GM12878 (cell line): ENCODE data around the gene DCST1. TPM values are rescaled to one million over a fixed set of nuclear protein-coding genes. Genes with fewer than 3 reads are reported as not detected.

Source experiments
- ATAC-seq: fragments of 200-7000 bp; cut with Tn5 transposase; 3 replicates; pipeline ENCODE4 v1.9.1; 2020; ENCODE audit warnings: mild to moderate bottlenecking, moderate library complexity
- BruUV-seq: library from RNA; stranded (reverse); fragments of 400-500 nt; replicated peaks from 2 replicates; lab custom pipeline; 2021; lab: Mats Ljungman, UMichigan
- CTCF ChIA-PET: fragments of 300-600 bp; sonication (Branson Sonifier 250); formaldehyde crosslinking; extraction: SDS; loops from one replicate; lab custom pipeline; 2021; ENCODE audit warnings: inconsistent platforms; lab: Yijun Ruan, JAX
- POLR2A ChIA-PET: fragments of 350-600 bp; formaldehyde crosslinking; extraction: SDS; loops from one replicate; lab custom pipeline; 2021; ENCODE audit warnings: inconsistent platforms; lab: Charles Lee
- RAD21 ChIA-PET: fragments of 300-600 bp; sonication (Branson Sonifier 250); formaldehyde crosslinking; loops from one replicate; lab custom pipeline; 2023; ENCODE audit warnings: antibody characterized with exemption; ENCODE audit not compliant: unreplicated experiment; lab: Charles Lee
- SMC1A ChIA-PET: fragments of 300-600 bp; sonication (Branson Sonifier 250); formaldehyde crosslinking; loops from one replicate; lab custom pipeline; 2023; ENCODE audit not compliant: unreplicated experiment, uncharacterized antibody; lab: Charles Lee
- DNase-seq: peaks from one replicate; pipeline ENCODE4 v3.0.0-alpha.2; 2011; ENCODE audit warnings: low read depth, low spot score
- FAIRE-seq: peaks from 3 replicates; lab custom pipeline; 2011; peaks lifted over from hg19 to GRCh38; lab: Jason Lieb, UNC
- H2AFZ ChIP-seq: 2 replicates; pipeline ENCODE4 v1.6.0; 2011; ENCODE audit warnings: low read depth, low read length, control low read depth; ENCODE audit not compliant: control insufficient read depth
- H3K27ac ChIP-seq: 2 replicates; pipeline ENCODE4 v1.5.1; 2011; ENCODE audit warnings: control low read depth; ENCODE audit not compliant: control insufficient read depth, insufficient read depth
- H3K27me3 ChIP-seq, 2 experiments: replicated peaks in 1 of 2; 2 replicates each; pipeline versions ENCODE4 v1.6.0 to v1.6.1; 2011; ENCODE audit warnings: low read length in 1 of 2; ENCODE audit not compliant: control insufficient read depth in 2 of 2, insufficient read depth in 2 of 2
- H3K36me3 ChIP-seq, 2 experiments: 2 replicates each; pipeline ENCODE4 v1.5.1; 2011; ENCODE audit warnings: low read length in 1 of 2; ENCODE audit not compliant: control insufficient read depth in 2 of 2, insufficient read depth in 2 of 2
- H3K4me1 ChIP-seq: 2 replicates; pipeline ENCODE4 v1.6.1; 2011; ENCODE audit warnings: mild to moderate bottlenecking, low read length, moderate library complexity, mixed read lengths; ENCODE audit not compliant: control insufficient read depth, insufficient read depth
- H3K4me2 ChIP-seq: 2 replicates; pipeline ENCODE4 v1.6.0; 2011; ENCODE audit warnings: control low read depth; ENCODE audit not compliant: control insufficient read depth, insufficient read depth
- H3K4me3 ChIP-seq: fragments of 200-600 bp; sonication (generic); 2 replicates; pipeline ENCODE4 v1.5.1; 2016
- H3K79me2 ChIP-seq: 2 replicates; pipeline ENCODE4 v1.6.0; 2011; ENCODE audit warnings: low read length; ENCODE audit not compliant: control insufficient read depth, insufficient read depth
- H3K9ac ChIP-seq: 2 replicates; pipeline ENCODE4 v1.8.0; 2011; ENCODE audit warnings: low read length, control low read depth, mixed read lengths; ENCODE audit not compliant: control insufficient read depth, insufficient read depth
- H3K9me3 ChIP-seq: replicated peaks from 3 replicates; pipeline ENCODE4 v1.5.1; 2011; ENCODE audit warnings: mild to moderate bottlenecking, low read length; ENCODE audit not compliant: control insufficient read depth, insufficient read depth
- H4K20me1 ChIP-seq: 2 replicates; pipeline ENCODE4 v1.6.0; 2011; ENCODE audit not compliant: control insufficient read depth, insufficient read depth
- HDAC6 ChIP-seq: fragments of 200-600 bp; sonication (generic); IDR thresholded peaks from one replicate; pipeline ENCODE4 v1.8.0; 2017; ENCODE audit warnings: antibody characterized with exemption; ENCODE audit not compliant: unreplicated experiment
- LARP7 ChIP-seq: fragments of 450-650 bp; IDR thresholded peaks from 2 replicates; pipeline ENCODE4 v1.6.1; 2017; ENCODE audit warnings: mild to moderate bottlenecking
- MEF2A ChIP-seq: IDR thresholded peaks from 2 replicates; pipeline ENCODE4 v1.6.1; 2011; ENCODE audit warnings: low read depth, mild to moderate bottlenecking, low read length, moderate library complexity; ENCODE audit not compliant: insufficient read depth
- MEF2B ChIP-seq: fragments of 450-650 bp; IDR thresholded peaks from 2 replicates; pipeline ENCODE4 v1.6.1; 2018; ENCODE audit warnings: mild to moderate bottlenecking, moderate library complexity; ENCODE audit not compliant: partially characterized antibody, poor library complexity, severe bottlenecking
- NR2F1 ChIP-seq: fragments of 450-650 bp; conservative IDR thresholded peaks from 2 replicates; pipeline ENCODE4 v1.6.1; 2017; ENCODE audit warnings: mild to moderate bottlenecking
- POLR2AphosphoS2 ChIP-seq: IDR thresholded peaks from 2 replicates; pipeline ENCODE4 v1.6.1; 2011; ENCODE audit warnings: low read depth, mild to moderate bottlenecking, low read length, improper control_type of control experiment, moderate library complexity
- SPI1 ChIP-seq: IDR thresholded peaks from 2 replicates; pipeline ENCODE4 v1.6.1; 2011; ENCODE audit warnings: low read depth, mild to moderate bottlenecking, low read length, moderate library complexity, borderline replicate concordance; ENCODE audit not compliant: insufficient read depth
- TCF7 ChIP-seq: IDR thresholded peaks from 2 replicates; pipeline ENCODE4 v1.6.1; 2014; ENCODE audit warnings: antibody characterized with exemption, borderline replicate concordance
- ZBED1 ChIP-seq: IDR thresholded peaks from 2 replicates; pipeline ENCODE4 v1.6.1; 2016; ENCODE audit warnings: borderline replicate concordance
- ZNF217 ChIP-seq: fragments of 450-650 bp; IDR thresholded peaks from 2 replicates; pipeline ENCODE4 v1.6.1; 2017; ENCODE audit warnings: antibody characterized with exemption, mild to moderate bottlenecking
- WGBS: methylation state at CpG from one replicate; pipeline ENCODE4 v1.1.6; 2016; ENCODE audit warnings: low lambda C conversion rate; ENCODE audit not compliant: insufficient replicate concordance, insufficient coverage; ENCODE audit errors: missing lambda C conversion rate; 5-methylcytosine and 5-hydroxymethylcytosine counted together
- in situ Hi-C: fragments of 300-500 bp; cut with MboI; formaldehyde crosslinking; loops from 9 replicates; pipeline ENCODE4 v1.14.3; 2018; ENCODE audit warnings: mixed read lengths
- intact Hi-C: fragments of 100-400 bp; cut with micrococcal nuclease; formaldehyde crosslinking; loops from one replicate; pipeline ENCODE4 v1.14.2; 2022; ENCODE audit not compliant: unreplicated experiment
- polyA plus RNA-seq, 11 experiments: library from polyadenylated mRNA; depleted of rRNA in 4 of 11; unstranded in 6 of 11; stranded (reverse) in 5 of 11; fragments of >200 nt; fragmentation: Nextera tagmentation in 4 of 11; fragmentation: Illumina TruSeq in 1 of 11; extraction: Ambion mirVana in 4 of 11; extraction: Trizol in 1 of 11; gene quantifications; 1 replicate in 1 of 11; 2 replicates in 10 of 11; pipeline versions ENCODE4 v1.2.1 to v1.2.3, GENCODE V29; 2011 to 2016; ENCODE audit warnings: inconsistent platforms in 2 of 11, missing spikeins in 2 of 11, low read depth in 1 of 11
- total RNA-seq, 4 experiments: library from RNA; depleted of rRNA in 3 of 4; stranded (reverse); fragments of >200 nt in 3 of 4; fragmentation: Illumina TruSeq in 1 of 4; extraction: Trizol in 1 of 4; gene quantifications; 2 replicates each; pipeline versions ENCODE4 v1.2.1 to v1.2.3, GENCODE V29; 2013 to 2021
- TF ChIP-seq, protein P1 (sequence below): fragments of 450-650 bp; IDR thresholded peaks from 2 replicates; pipeline ENCODE4 v1.6.1; 2017; ENCODE audit warnings: mild to moderate bottlenecking, low read depth, inconsistent platforms; ENCODE audit not compliant: poor library complexity, severe bottlenecking
- TF ChIP-seq, protein P2 (sequence below): IDR thresholded peaks from 2 replicates; pipeline ENCODE4 v1.6.1; 2012; ENCODE audit warnings: improper control_type of control experiment, low read depth, low read length; ENCODE audit not compliant: insufficient replicate concordance
- TF ChIP-seq, protein P3 (sequence below): fragments of 450-650 bp; IDR thresholded peaks from 2 replicates; pipeline ENCODE4 v1.6.1; 2016; ENCODE audit warnings: mild to moderate bottlenecking, moderate library complexity, borderline replicate concordance

The DCST1 gene
- total and polyA plus RNA-seq, 10 of the 15 experiments (the other 5 are each of a cell fraction or from before 2014, with no cell fraction given) = not detected

GRCh38 chr1:155094622-155094948, 61.0 kb downstream of the DCST1 start:
- no peak overlapping the region for H3K27ac ChIP-seq
- no peak for FAIRE-seq
- ChIA-PET POLR2A (no interaction called here), RAD21 (interaction anchor here (0.8 to 2.8 kb wide), 3 partner anchors 51 to 78 kb away, joined by 3 to 14 read pairs (median 6); partner anchors contain the start of genes KRTCAP2 and TRIM46), SMC1A (interaction anchor here (0.6 to 2.4 kb wide), 3 partner anchors 12 to 904 kb away, joined by 3 to 37 read pairs (median 5); no protein-coding TSS in a partner anchor), CTCF (interaction anchor here (0.8 to 6.6 kb wide), 13 partner anchors 8 to 99 kb away, joined by 3 to 89 read pairs (median 5); partner anchors contain the start of gene KRTCAP2)
- intact Hi-C loops = no loop called here
- no TSS peak for BruUV-seq
- H4K20me1 ChIP-seq = no peaks in the 10 kb centered on the region
- H3K4me2 ChIP-seq = no peak overlapping the region
- H3K79me2 ChIP-seq = no peaks in the 10 kb centered on the region
- H3K36me3 ChIP-seq = no peaks in the 10 kb centered on the region
- peaks cover 3% of the 10 kb centered on the region; the same call in 1 of the 2 replicates for H3K4me1 ChIP-seq
- H3K27me3 ChIP-seq = no peaks in the 10 kb centered on the region; a peak in 1 of 4 replicates
- no peak overlapping the region for H3K4me3 ChIP-seq
- no peak for DNase-seq
- no peak for ATAC-seq
- H2AFZ ChIP-seq = no peak overlapping the region
- in situ Hi-C loops = loop anchor here (5.0 kb wide), 1 partner anchor 73 kb away; no protein-coding TSS in a partner anchor
- WGBS = 62% methylated on average over 2 of the region's 2 CpGs
- no peaks in the 10 kb centered on the region for H3K9me3 ChIP-seq
- no peak overlapping the region for H3K9ac ChIP-seq
- no peak for TF ChIP-seq MEF2B
- no peak for TF ChIP-seq ZBED1
- TF ChIP-seq, protein P1, sequence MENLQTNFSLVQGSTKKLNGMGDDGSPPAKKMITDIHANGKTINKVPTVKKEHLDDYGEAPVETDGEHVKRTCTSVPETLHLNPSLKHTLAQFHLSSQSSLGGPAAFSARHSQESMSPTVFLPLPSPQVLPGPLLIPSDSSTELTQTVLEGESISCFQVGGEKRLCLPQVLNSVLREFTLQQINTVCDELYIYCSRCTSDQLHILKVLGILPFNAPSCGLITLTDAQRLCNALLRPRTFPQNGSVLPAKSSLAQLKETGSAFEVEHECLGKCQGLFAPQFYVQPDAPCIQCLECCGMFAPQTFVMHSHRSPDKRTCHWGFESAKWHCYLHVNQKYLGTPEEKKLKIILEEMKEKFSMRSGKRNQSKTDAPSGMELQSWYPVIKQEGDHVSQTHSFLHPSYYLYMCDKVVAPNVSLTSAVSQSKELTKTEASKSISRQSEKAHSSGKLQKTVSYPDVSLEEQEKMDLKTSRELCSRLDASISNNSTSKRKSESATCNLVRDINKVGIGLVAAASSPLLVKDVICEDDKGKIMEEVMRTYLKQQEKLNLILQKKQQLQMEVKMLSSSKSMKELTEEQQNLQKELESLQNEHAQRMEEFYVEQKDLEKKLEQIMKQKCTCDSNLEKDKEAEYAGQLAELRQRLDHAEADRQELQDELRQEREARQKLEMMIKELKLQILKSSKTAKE = no peak
- TF ChIP-seq, protein P2, sequence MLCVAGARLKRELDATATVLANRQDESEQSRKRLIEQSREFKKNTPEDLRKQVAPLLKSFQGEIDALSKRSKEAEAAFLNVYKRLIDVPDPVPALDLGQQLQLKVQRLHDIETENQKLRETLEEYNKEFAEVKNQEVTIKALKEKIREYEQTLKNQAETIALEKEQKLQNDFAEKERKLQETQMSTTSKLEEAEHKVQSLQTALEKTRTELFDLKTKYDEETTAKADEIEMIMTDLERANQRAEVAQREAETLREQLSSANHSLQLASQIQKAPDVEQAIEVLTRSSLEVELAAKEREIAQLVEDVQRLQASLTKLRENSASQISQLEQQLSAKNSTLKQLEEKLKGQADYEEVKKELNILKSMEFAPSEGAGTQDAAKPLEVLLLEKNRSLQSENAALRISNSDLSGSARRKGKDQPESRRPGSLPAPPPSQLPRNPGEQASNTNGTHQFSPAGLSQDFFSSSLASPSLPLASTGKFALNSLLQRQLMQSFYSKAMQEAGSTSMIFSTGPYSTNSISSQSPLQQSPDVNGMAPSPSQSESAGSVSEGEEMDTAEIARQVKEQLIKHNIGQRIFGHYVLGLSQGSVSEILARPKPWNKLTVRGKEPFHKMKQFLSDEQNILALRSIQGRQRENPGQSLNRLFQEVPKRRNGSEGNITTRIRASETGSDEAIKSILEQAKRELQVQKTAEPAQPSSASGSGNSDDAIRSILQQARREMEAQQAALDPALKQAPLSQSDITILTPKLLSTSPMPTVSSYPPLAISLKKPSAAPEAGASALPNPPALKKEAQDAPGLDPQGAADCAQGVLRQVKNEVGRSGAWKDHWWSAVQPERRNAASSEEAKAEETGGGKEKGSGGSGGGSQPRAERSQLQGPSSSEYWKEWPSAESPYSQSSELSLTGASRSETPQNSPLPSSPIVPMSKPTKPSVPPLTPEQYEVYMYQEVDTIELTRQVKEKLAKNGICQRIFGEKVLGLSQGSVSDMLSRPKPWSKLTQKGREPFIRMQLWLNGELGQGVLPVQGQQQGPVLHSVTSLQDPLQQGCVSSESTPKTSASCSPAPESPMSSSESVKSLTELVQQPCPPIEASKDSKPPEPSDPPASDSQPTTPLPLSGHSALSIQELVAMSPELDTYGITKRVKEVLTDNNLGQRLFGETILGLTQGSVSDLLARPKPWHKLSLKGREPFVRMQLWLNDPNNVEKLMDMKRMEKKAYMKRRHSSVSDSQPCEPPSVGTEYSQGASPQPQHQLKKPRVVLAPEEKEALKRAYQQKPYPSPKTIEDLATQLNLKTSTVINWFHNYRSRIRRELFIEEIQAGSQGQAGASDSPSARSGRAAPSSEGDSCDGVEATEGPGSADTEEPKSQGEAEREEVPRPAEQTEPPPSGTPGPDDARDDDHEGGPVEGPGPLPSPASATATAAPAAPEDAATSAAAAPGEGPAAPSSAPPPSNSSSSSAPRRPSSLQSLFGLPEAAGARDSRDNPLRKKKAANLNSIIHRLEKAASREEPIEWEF = no peak
- no peak for TF ChIP-seq HDAC6
- TF ChIP-seq MEF2A = no peak
- no peak for TF ChIP-seq NR2F1
- no peak for TF ChIP-seq LARP7
- TF ChIP-seq, protein P3, sequence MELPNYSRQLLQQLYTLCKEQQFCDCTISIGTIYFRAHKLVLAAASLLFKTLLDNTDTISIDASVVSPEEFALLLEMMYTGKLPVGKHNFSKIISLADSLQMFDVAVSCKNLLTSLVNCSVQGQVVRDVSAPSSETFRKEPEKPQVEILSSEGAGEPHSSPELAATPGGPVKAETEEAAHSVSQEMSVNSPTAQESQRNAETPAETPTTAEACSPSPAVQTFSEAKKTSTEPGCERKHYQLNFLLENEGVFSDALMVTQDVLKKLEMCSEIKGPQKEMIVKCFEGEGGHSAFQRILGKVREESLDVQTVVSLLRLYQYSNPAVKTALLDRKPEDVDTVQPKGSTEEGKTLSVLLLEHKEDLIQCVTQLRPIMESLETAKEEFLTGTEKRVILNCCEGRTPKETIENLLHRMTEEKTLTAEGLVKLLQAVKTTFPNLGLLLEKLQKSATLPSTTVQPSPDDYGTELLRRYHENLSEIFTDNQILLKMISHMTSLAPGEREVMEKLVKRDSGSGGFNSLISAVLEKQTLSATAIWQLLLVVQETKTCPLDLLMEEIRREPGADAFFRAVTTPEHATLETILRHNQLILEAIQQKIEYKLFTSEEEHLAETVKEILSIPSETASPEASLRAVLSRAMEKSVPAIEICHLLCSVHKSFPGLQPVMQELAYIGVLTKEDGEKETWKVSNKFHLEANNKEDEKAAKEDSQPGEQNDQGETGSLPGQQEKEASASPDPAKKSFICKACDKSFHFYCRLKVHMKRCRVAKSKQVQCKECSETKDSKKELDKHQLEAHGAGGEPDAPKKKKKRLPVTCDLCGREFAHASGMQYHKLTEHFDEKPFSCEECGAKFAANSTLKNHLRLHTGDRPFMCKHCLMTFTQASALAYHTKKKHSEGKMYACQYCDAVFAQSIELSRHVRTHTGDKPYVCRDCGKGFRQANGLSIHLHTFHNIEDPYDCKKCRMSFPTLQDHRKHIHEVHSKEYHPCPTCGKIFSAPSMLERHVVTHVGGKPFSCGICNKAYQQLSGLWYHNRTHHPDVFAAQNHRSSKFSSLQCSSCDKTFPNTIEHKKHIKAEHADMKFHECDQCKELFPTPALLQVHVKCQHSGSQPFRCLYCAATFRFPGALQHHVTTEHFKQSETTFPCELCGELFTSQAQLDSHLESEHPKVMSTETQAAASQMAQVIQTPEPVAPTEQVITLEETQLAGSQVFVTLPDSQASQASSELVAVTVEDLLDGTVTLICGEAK = no peak
- no peak for TF ChIP-seq TCF7
- TF ChIP-seq SPI1 = no peak
- TF ChIP-seq ZNF217 = no peak
- no peak for TF ChIP-seq POLR2AphosphoS2
